GM23338 (cell line): Measurements from ENCODE around the gene RAD54L. TPM values are rescaled to one million over a fixed set of nuclear protein-coding genes. Genes with fewer than 3 reads are reported as not detected.

Experiments used
- ATAC-seq: fragments of 200-7000 bp; cut with Tn5 transposase; 3 replicates; pipeline ENCODE4 v1.9.1; 2020
- DNase-seq: peaks from one replicate; pipeline ENCODE4 v3.0.0-alpha.2; 2015; ENCODE audit warnings: low spot score
- H2AFZ ChIP-seq: fragments of 200-600 bp; sonication (generic); 2 replicates; pipeline ENCODE4 v1.8.0; 2016; ENCODE audit warnings: antibody characterized with exemption, mild to moderate bottlenecking, moderate library complexity
- H3F3A ChIP-seq: fragments of 200-600 bp; sonication (generic); replicated peaks from 2 replicates; pipeline ENCODE4 v1.8.0; 2017; ENCODE audit warnings: antibody characterized with exemption, mixed run types, low read depth
- H3K27ac ChIP-seq: fragments of 200-600 bp; sonication (generic); 2 replicates; pipeline ENCODE4 v1.6.1; 2016; ENCODE audit warnings: low read depth
- H3K27me3 ChIP-seq: fragments of 200-600 bp; sonication (generic); 2 replicates; pipeline ENCODE4 v1.8.0; 2016; ENCODE audit warnings: mild to moderate bottlenecking, mixed run types, moderate library complexity; ENCODE audit not compliant: insufficient read depth
- H3K36me3 ChIP-seq: fragments of 200-600 bp; sonication (generic); 2 replicates; pipeline ENCODE4 v1.8.0; 2016; ENCODE audit warnings: mild to moderate bottlenecking; ENCODE audit not compliant: insufficient read depth
- H3K4me1 ChIP-seq: fragments of 200-600 bp; sonication (generic); 2 replicates; pipeline ENCODE4 v1.8.0; 2016; ENCODE audit warnings: mild to moderate bottlenecking, moderate library complexity; ENCODE audit not compliant: insufficient read depth
- H3K4me2 ChIP-seq: fragments of 200-600 bp; sonication (generic); 2 replicates; pipeline ENCODE4 v1.7.1; 2017; ENCODE audit warnings: mixed run types
- H3K4me3 ChIP-seq: fragments of 200-600 bp; sonication (generic); 2 replicates; pipeline ENCODE4 v1.6.1; 2016; ENCODE audit warnings: mixed run types
- H3K79me2 ChIP-seq: fragments of 200-600 bp; sonication (generic); replicated peaks from 2 replicates; pipeline ENCODE4 v1.8.0; 2017; ENCODE audit warnings: mild to moderate bottlenecking; ENCODE audit not compliant: insufficient read depth
- H3K9me2 ChIP-seq: fragments of 200-600 bp; sonication (generic); 2 replicates; pipeline ENCODE4 v1.8.0; 2017; ENCODE audit not compliant: insufficient read depth
- H4K20me1 ChIP-seq: fragments of 200-600 bp; sonication (generic); replicated peaks from 2 replicates; pipeline ENCODE4 v1.8.0; 2017; ENCODE audit warnings: mild to moderate bottlenecking; ENCODE audit not compliant: insufficient read depth
- H3K27ac Mint-ChIP-seq: 2 replicates; pipeline ENCODE4 v1.8.0; 2020; ENCODE audit warnings: inconsistent platforms, mild to moderate bottlenecking, moderate library complexity, mixed read lengths
- H3K27me3 Mint-ChIP-seq: 3 replicates; pipeline ENCODE4 v1.8.0; 2022; ENCODE audit warnings: low read depth, mild to moderate bottlenecking, moderate library complexity, mixed read lengths, inconsistent platforms; ENCODE audit not compliant: insufficient read depth, poor library complexity
- H3K36me3 Mint-ChIP-seq: 3 replicates; pipeline ENCODE4 v1.8.0; 2021; ENCODE audit warnings: low read depth, mild to moderate bottlenecking, inconsistent platforms, moderate library complexity, mixed read lengths
- H3K4me1 Mint-ChIP-seq: 3 replicates; pipeline ENCODE4 v1.8.0; 2020; ENCODE audit warnings: mild to moderate bottlenecking, inconsistent platforms, mixed read lengths
- H3K4me3 Mint-ChIP-seq: 3 replicates; pipeline ENCODE4 v1.8.0; 2021; ENCODE audit warnings: moderate library complexity, mild to moderate bottlenecking, inconsistent platforms, mixed read lengths
- H3K9me3 Mint-ChIP-seq: 3 replicates; pipeline ENCODE4 v1.8.0; 2020; ENCODE audit warnings: moderate library complexity, mild to moderate bottlenecking, inconsistent platforms, mixed read lengths
- CREB1 ChIP-seq: fragments of 250-450 bp; sonication (Bioruptor Pico); IDR thresholded peaks from 2 replicates; pipeline ENCODE4 v1.5.0; 2020; ENCODE audit warnings: low read depth, mild to moderate bottlenecking, moderate library complexity
- EZH2 ChIP-seq: fragments of 200-600 bp; sonication (generic); IDR thresholded peaks from one replicate; pipeline ENCODE4 v1.8.0; 2017; ENCODE audit warnings: antibody characterized with exemption, mild to moderate bottlenecking, low read depth; ENCODE audit not compliant: unreplicated experiment
- EZH2phosphoT487 ChIP-seq: fragments of 200-600 bp; sonication (generic); IDR thresholded peaks from one replicate; pipeline ENCODE4 v1.8.1; 2018; ENCODE audit warnings: antibody characterized with exemption; ENCODE audit not compliant: unreplicated experiment
- JUNB ChIP-seq: IDR thresholded peaks from one replicate; pipeline ENCODE4 v1.6.1; 2016; ENCODE audit warnings: antibody characterized with exemption; ENCODE audit not compliant: unreplicated experiment
- NANOG ChIP-seq: IDR thresholded peaks from 2 replicates; pipeline ENCODE4 v1.6.1; 2016; ENCODE audit warnings: antibody characterized with exemption, borderline replicate concordance
- POLR2AphosphoS5 ChIP-seq: IDR thresholded peaks from 2 replicates; pipeline ENCODE4 v1.6.1; 2016; ENCODE audit warnings: antibody characterized with exemption, low read depth
- REST ChIP-seq: IDR thresholded peaks from one replicate; pipeline ENCODE4 v1.6.1; 2018; ENCODE audit warnings: antibody characterized with exemption; ENCODE audit not compliant: unreplicated experiment
- STAT1 ChIP-seq: IDR thresholded peaks from one replicate; pipeline ENCODE4 v1.6.1; 2016; ENCODE audit warnings: antibody characterized with exemption; ENCODE audit not compliant: unreplicated experiment
- ZNF114 ChIP-seq: fragments of 250-450 bp; sonication (Bioruptor Pico); IDR thresholded peaks from 2 replicates; pipeline ENCODE4 v1.5.0; 2020; ENCODE audit warnings: mild to moderate bottlenecking, moderate library complexity
- ZNF331 ChIP-seq: fragments of 250-450 bp; sonication (Bioruptor Pico); IDR thresholded peaks from 2 replicates; pipeline ENCODE4 v1.5.0; 2020; ENCODE audit warnings: low read depth, mild to moderate bottlenecking, moderate library complexity
- ZNF462 ChIP-seq: fragments of 250-450 bp; sonication (Bioruptor Pico); IDR thresholded peaks from 2 replicates; pipeline ENCODE4 v1.5.0; 2020; ENCODE audit warnings: mild to moderate bottlenecking, moderate library complexity
- polyA plus RNA-seq: library from polyadenylated mRNA; unstranded; fragments of >200 nt; fragmentation: Nextera tagmentation; extraction: Ambion mirVana; gene quantifications from 2 replicates; pipeline ENCODE4 v1.2.1, GENCODE V29; 2016
- total RNA-seq: library from RNA; depleted of rRNA; stranded (reverse); fragments of >200 nt; shearing (Covaris generic); gene quantifications from 2 replicates; pipeline ENCODE4 v1.2.3, GENCODE V29; 2014
- TF ChIP-seq, protein P1 (sequence below): IDR thresholded peaks from 2 replicates; pipeline ENCODE4 v1.6.1; 2016; ENCODE audit warnings: antibody characterized with exemption
- TF ChIP-seq, protein P2 (sequence below), 2 experiments: fragments of 200-600 bp in 1 of 2; sonication (generic) in 1 of 2; conservative IDR thresholded peaks; 2 replicates each; pipeline versions ENCODE4 v1.5.1 to v1.6.1; 2016 to 2017; ENCODE audit warnings: antibody characterized with exemption in 2 of 2, low read depth in 2 of 2, mild to moderate bottlenecking in 2 of 2, moderate library complexity in 1 of 2

The RAD54L gene
- total and polyA plus RNA-seq, 2 experiments from 2014 or later = 26.4 to 48.1 TPM

- Histone ChIP-seq H3K4me2 (0 out of 2 replicates have a peak overlapping the region, but pooled peaks have one; percentile 20), H2AFZ (no peak overlapping the region), H3K27me3 (0 out of 2 replicates have a peak, but pooled peaks cover 5% of the 10 kb centered on the region), H3K27ac (no peak overlapping the region), H3K79me2 (no peaks in the 10 kb centered on the region), H4K20me1 (no peaks in the 10 kb centered on the region), H3F3A (0 out of 2 replicates have a peak, but pooled peaks cover 5% of the 10 kb centered on the region), H3K9me2 (no peaks in the 10 kb centered on the region), H3K36me3 (no peaks in the 10 kb centered on the region), H3K4me1 (peaks cover 5% of the 10 kb centered on the region), H3K4me3 (no peak overlapping the region)
- Mint-ChIP-seq H3K4me1 (peaks cover 22% of the 10 kb centered on the region), H3K27me3 (peaks cover 20% of the 10 kb centered on the region), H3K9me3 (no peaks in the 10 kb centered on the region), H3K36me3 (no peaks in the 10 kb centered on the region), H3K27ac (no peak overlapping the region), H3K4me3 (no peak overlapping the region)
- TF ChIP-seq, protein P1, sequence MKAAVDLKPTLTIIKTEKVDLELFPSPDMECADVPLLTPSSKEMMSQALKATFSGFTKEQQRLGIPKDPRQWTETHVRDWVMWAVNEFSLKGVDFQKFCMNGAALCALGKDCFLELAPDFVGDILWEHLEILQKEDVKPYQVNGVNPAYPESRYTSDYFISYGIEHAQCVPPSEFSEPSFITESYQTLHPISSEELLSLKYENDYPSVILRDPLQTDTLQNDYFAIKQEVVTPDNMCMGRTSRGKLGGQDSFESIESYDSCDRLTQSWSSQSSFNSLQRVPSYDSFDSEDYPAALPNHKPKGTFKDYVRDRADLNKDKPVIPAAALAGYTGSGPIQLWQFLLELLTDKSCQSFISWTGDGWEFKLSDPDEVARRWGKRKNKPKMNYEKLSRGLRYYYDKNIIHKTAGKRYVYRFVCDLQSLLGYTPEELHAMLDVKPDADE = no peak
- no peak for TF ChIP-seq EZH2phosphoT487
- TF ChIP-seq POLR2AphosphoS5 = no peak
- TF ChIP-seq JUNB = no peak
- no peak for TF ChIP-seq ZNF331
- TF ChIP-seq STAT1 = no peak
- no peak for TF ChIP-seq ZNF114 (CRISPR knock-in tag)
- TF ChIP-seq, protein P2, sequence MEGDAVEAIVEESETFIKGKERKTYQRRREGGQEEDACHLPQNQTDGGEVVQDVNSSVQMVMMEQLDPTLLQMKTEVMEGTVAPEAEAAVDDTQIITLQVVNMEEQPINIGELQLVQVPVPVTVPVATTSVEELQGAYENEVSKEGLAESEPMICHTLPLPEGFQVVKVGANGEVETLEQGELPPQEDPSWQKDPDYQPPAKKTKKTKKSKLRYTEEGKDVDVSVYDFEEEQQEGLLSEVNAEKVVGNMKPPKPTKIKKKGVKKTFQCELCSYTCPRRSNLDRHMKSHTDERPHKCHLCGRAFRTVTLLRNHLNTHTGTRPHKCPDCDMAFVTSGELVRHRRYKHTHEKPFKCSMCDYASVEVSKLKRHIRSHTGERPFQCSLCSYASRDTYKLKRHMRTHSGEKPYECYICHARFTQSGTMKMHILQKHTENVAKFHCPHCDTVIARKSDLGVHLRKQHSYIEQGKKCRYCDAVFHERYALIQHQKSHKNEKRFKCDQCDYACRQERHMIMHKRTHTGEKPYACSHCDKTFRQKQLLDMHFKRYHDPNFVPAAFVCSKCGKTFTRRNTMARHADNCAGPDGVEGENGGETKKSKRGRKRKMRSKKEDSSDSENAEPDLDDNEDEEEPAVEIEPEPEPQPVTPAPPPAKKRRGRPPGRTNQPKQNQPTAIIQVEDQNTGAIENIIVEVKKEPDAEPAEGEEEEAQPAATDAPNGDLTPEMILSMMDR (conservative IDR thresholded peaks at IDR 0.05; ENCODE audit: low read depth in 2 of 2) = no peak
- no peak for TF ChIP-seq CREB1 (CRISPR knock-in tag)
- no peak for TF ChIP-seq REST
- no peak for TF ChIP-seq EZH2
- TF ChIP-seq ZNF462 (CRISPR knock-in tag) = no peak
- no peak for TF ChIP-seq NANOG
- no peak for DNase-seq
- ATAC-seq = no peak
Measured at GRCh38 chr1:46205141-46205540, 42.4 kb upstream of the RAD54L start.
